ENCODE results near the gene DIPK1C. TPM values are rescaled to one million over a fixed set of nuclear protein-coding genes. Genes with fewer than 3 reads are reported as not detected.

DIPK1C gene
- total RNA-seq, 4 donors from 2014 or later: 0.17 to 0.50 (median 0.45) TPM; not detected in 1

- DNase-seq (ENCODE audit: extremely low spot score): no peak
- TF ChIP-seq POLR2AphosphoS5 (IDR thresholded peaks at IDR 0.05) (no peak), EP300 (IDR thresholded peaks at IDR 0.05) (no peak), CTCF (IDR thresholded peaks at IDR 0.05) (no peak), POLR2A (IDR thresholded peaks at IDR 0.05; ENCODE audit: low read depth) (no peak)
- Histone ChIP-seq H3K27me3 (no peaks in the 10 kb centered on the region), H3K27ac (replicated peaks in 1 of 4) (no peak overlapping the region), H3K36me3 (peaks cover 18 to 24% (median 22%) of the 10 kb centered on the region in 4 donors), H3K4me3 (no peak overlapping the region), H3K9me3 (no peaks in the 10 kb centered on the region), H3K4me1 (peaks cover 19 to 35% (median 29%) of the 10 kb centered on the region in 4 donors)
- intact Hi-C loops (cut with DNase I): loop anchor here (5.0 kb wide), 4 partner anchors 95 to 350 kb away; partner anchors contain the start of genes CYB5A, FBXO15 and TIMM21
- WGBS: 88% methylated on average over 3 of the region's 3 CpGs
These were observed 40.7 kb upstream of the DIPK1C start for GRCh38 chr18:74497778-74498177.

GRCh38 chr18:74497324-74497676 lies 40.2 kb upstream of the DIPK1C start:
- Histone ChIP-seq H3K4me3 (peak overlapping the region; percentile 75 to 97 (median 86)), H3K27ac (replicated peaks in 1 of 4) (peak overlapping the region in 3 of 4 donors; percentile 82 to 94 (median 90)), H3K27me3 (no peaks in the 10 kb centered on the region), H3K36me3 (peaks cover 13 to 20% (median 17%) of the 10 kb centered on the region in 4 donors), H3K4me1 (peaks cover 19 to 35% (median 29%) of the 10 kb centered on the region in 4 donors), H3K9me3 (peaks cover 0 to under 1% (median 0%) of the 10 kb centered on the region in 4 donors)
- 97% methylated on average over 8 of the region's 8 CpGs for WGBS
- intact Hi-C loops (cut with DNase I): loop anchor here (5.0 kb wide), 4 partner anchors 95 to 350 kb away; partner anchors contain the start of genes CYB5A, FBXO15 and TIMM21
- DNase-seq (ENCODE audit: extremely low spot score): no peak
- no peak for TF ChIP-seq POLR2A (IDR thresholded peaks at IDR 0.05; ENCODE audit: low read depth)
- no peak for TF ChIP-seq EP300 (IDR thresholded peaks at IDR 0.05)
- TF ChIP-seq CTCF (IDR thresholded peaks at IDR 0.05): no peak
- no peak for TF ChIP-seq POLR2AphosphoS5 (IDR thresholded peaks at IDR 0.05)

GRCh38 chr18:74496508-74497323 lies 39.6 kb upstream of the DIPK1C start:
- no peak for DNase-seq (ENCODE audit: extremely low spot score)
- WGBS: 9% methylated on average over 21 of the region's 48 CpGs

More at GRCh38 chr18:74496508-74497323, 39.6 kb upstream of the DIPK1C start:
- Histone ChIP-seq H3K36me3 (peaks cover 8 to 14% (median 12%) of the 10 kb centered on the region in 4 donors), H3K27me3 (no peaks in the 10 kb centered on the region), H3K9me3 (peaks cover 0 to 5% (median 0%) of the 10 kb centered on the region in 4 donors), H3K4me1 (peaks cover 19 to 35% (median 29%) of the 10 kb centered on the region in 4 donors), H3K27ac (replicated peaks in 1 of 4) (peak overlapping the region; percentile 82 to 94 (median 88)), H3K4me3 (peak overlapping the region; percentile 75 to 97 (median 86))
- intact Hi-C loops (cut with DNase I): loop anchor here (5.0 kb wide), 4 partner anchors 96 to 349 kb away; partner anchors contain the start of genes CYB5A, FBXO15 and TIMM21
- TF ChIP-seq CTCF (IDR thresholded peaks at IDR 0.05) (peak in 1 of 3 experiments; percentile 30), POLR2A (IDR thresholded peaks at IDR 0.05; ENCODE audit: low read depth) (no peak)

Data from esophagus muscularis mucosa (tissue), 4 donors.